B cell (primary cell): Measurements from ENCODE around the gene NDUFA5. TPM values are rescaled to one million over a fixed set of nuclear protein-coding genes. Genes with fewer than 3 reads are reported as not detected.
"Not testable (repeated sequence)": the region's sequence is repeated elsewhere in the genome, so short reads cannot be mapped to it uniquely, and the experiment has no call there.

ENCODE experiments used
- ATAC-seq: fragments of 200-7000 bp; cut with Tn5 transposase; one replicate; pipeline ENCODE4 v1.10.0; 2021; ENCODE audit warnings: low read depth, mild to moderate bottlenecking, moderate number of reproducible peaks, moderate library complexity
- CTCF ChIA-PET: fragments of 350-600 bp; sonication (Branson Sonifier 250); formaldehyde crosslinking; loops from one replicate; lab custom pipeline; 2021; ENCODE audit warnings: antibody characterized with exemption, inconsistent platforms; lab: Charles Lee
- POLR2A ChIA-PET: fragments of 350-600 bp; sonication (Branson Sonifier 250); formaldehyde crosslinking; loops from one replicate; lab custom pipeline; 2021; ENCODE audit warnings: antibody characterized with exemption; lab: Charles Lee
- DNase-seq: peaks from one replicate; pipeline ENCODE4 v3.0.0; 2013
- H2AFZ ChIP-seq: 2 replicates; pipeline ENCODE4 v1.6.1; 2012; ENCODE audit warnings: mild to moderate bottlenecking, low read depth, low read length; ENCODE audit not compliant: insufficient read depth, poor library complexity, severe bottlenecking
- H3K27ac ChIP-seq, 2 donors: 1 replicate in 1 of 2; 2 replicates in 1 of 2; pipeline ENCODE4 v1.5.1; 2012 to 2013; ENCODE audit warnings: low read length in 2 of 2, mild to moderate bottlenecking in 2 of 2, moderate library complexity in 1 of 2
- H3K27me3 ChIP-seq, 4 experiments: fragments of 200-600 bp in 1 of 4; sonication (generic) in 1 of 4; replicated peaks in 1 of 4; 1 replicate in 2 of 4; 2 replicates in 2 of 4; pipeline versions ENCODE4 v1.6.1 to v1.7.0; 2013 to 2016; ENCODE audit warnings: low read length in 3 of 4, mild to moderate bottlenecking in 2 of 4, mixed read lengths in 1 of 4, moderate library complexity in 1 of 4; ENCODE audit not compliant: insufficient read depth in 4 of 4, control insufficient read depth in 3 of 4; ENCODE audit errors: control extremely low read depth in 1 of 4
- H3K36me3 ChIP-seq, 2 experiments: replicated peaks in 1 of 2; 1 replicate in 1 of 2; 2 replicates in 1 of 2; pipeline versions ENCODE4 v1.6.1 to v1.7.1; 2013; ENCODE audit warnings: low read length in 1 of 2; ENCODE audit not compliant: insufficient read depth in 2 of 2, control insufficient read depth in 1 of 2; ENCODE audit errors: control extremely low read depth in 1 of 2, extremely low read depth in 1 of 2
- H3K4me1 ChIP-seq, 2 donors: fragments of 200-600 bp in 1 of 2; sonication (generic) in 1 of 2; 1 replicate in 1 of 2; 2 replicates in 1 of 2; pipeline versions ENCODE4 v1.5.1 to v1.6.1; 2013 to 2017; ENCODE audit warnings: low read length in 2 of 2; ENCODE audit not compliant: control insufficient read depth in 2 of 2, insufficient read depth in 2 of 2
- H3K4me2 ChIP-seq: replicated peaks from 2 replicates; pipeline ENCODE3; 2012; ENCODE audit warnings: mild to moderate bottlenecking, low read depth, low read length; ENCODE audit not compliant: poor library complexity, severe bottlenecking
- H3K4me3 ChIP-seq, 5 experiments: fragments of 200-600 bp in 1 of 5; sonication (generic) in 1 of 5; 1 replicate in 3 of 5; 2 replicates in 2 of 5; pipeline versions ENCODE4 v1.5.1 to v1.7.0; 2011 to 2016; ENCODE audit warnings: low read length in 4 of 5, mild to moderate bottlenecking in 4 of 5, low read depth in 2 of 5, control low read depth in 1 of 5, moderate library complexity in 1 of 5; ENCODE audit not compliant: insufficient read depth in 1 of 5; ENCODE audit errors: control extremely low read depth in 1 of 5, extremely low read depth in 1 of 5
- H3K79me2 ChIP-seq: fragments of 200-600 bp; sonication (generic); one replicate; pipeline ENCODE4 v1.6.0; 2016; ENCODE audit warnings: low read length; ENCODE audit not compliant: control insufficient read depth, insufficient read depth
- H3K9ac ChIP-seq: fragments of 200-600 bp; sonication (generic); 2 replicates; pipeline ENCODE4 v1.6.1; 2017; ENCODE audit warnings: mild to moderate bottlenecking, low read length, moderate library complexity
- H3K9me3 ChIP-seq, 3 donors: one replicate each; pipeline versions ENCODE4 v1.6.1 to v1.7.1; 2013; ENCODE audit warnings: low read length in 2 of 3; ENCODE audit not compliant: control insufficient read depth in 2 of 3, insufficient read depth in 1 of 3; ENCODE audit errors: control extremely low read depth in 1 of 3
- H4K20me1 ChIP-seq: 2 replicates; pipeline ENCODE4 v1.6.0; 2012; ENCODE audit warnings: mild to moderate bottlenecking, low read length; ENCODE audit not compliant: insufficient read depth, control insufficient read depth, poor library complexity, severe bottlenecking
- H3K27ac Mint-ChIP-seq: one replicate; pipeline ENCODE4 v1.8.0; 2021; ENCODE audit warnings: mixed read lengths
- H3K27me3 Mint-ChIP-seq: one replicate; pipeline ENCODE4 v1.8.0; 2021; ENCODE audit warnings: mixed read lengths
- H3K4me1 Mint-ChIP-seq: one replicate; pipeline ENCODE4 v1.8.0; 2021; ENCODE audit warnings: mixed read lengths
- H3K4me3 Mint-ChIP-seq: one replicate; pipeline ENCODE4 v1.8.0; 2021; ENCODE audit warnings: mixed read lengths
- H3K9me3 Mint-ChIP-seq: one replicate; pipeline ENCODE4 v1.8.0; 2022; ENCODE audit warnings: mixed read lengths; ENCODE audit not compliant: insufficient read depth
- EZH2 ChIP-seq: IDR thresholded peaks from 2 replicates; pipeline ENCODE4 v1.6.1; 2012; ENCODE audit warnings: borderline replicate concordance, low read depth, mild to moderate bottlenecking, moderate library complexity, low read length; ENCODE audit not compliant: insufficient read depth, poor library complexity, severe bottlenecking
- WGBS: methylation state at CpG from one replicate; pipeline ENCODE4 v1.1.5; 2013; ENCODE audit warnings: missing lambda C conversion rate; ENCODE audit not compliant: insufficient coverage; 5-methylcytosine and 5-hydroxymethylcytosine counted together
- intact Hi-C: fragments of 100-400 bp; cut with micrococcal nuclease; formaldehyde crosslinking; loops from one replicate; pipeline ENCODE4 v1.10.0; 2022
- polyA plus RNA-seq: library from polyadenylated mRNA; depleted of rRNA; stranded (reverse); fragments of >200 nt; gene quantifications from 2 replicates; pipeline ENCODE4 v1.2.3, GENCODE V29; 2012
- total RNA-seq, 2 donors: library from RNA; stranded (reverse); fragments of 120-200 nt in 1 of 2; gene quantifications; 1 replicate in 1 of 2; 2 replicates in 1 of 2; pipeline versions ENCODE4 v1.2.3 to v1.2.4, GENCODE V29; 2013 to 2022
- TF ChIP-seq, protein P1 (sequence below): fragments of 200-600 bp; IDR thresholded peaks from one replicate; pipeline ENCODE4 v1.8.0; 2022; ENCODE audit warnings: antibody characterized with exemption, mild to moderate bottlenecking

NDUFA5 gene
- total and polyA plus RNA-seq, 2 donors (not counting 1 experiment from before 2014, with no cell fraction given), result 8.1 to 50.7 TPM

DNA sequence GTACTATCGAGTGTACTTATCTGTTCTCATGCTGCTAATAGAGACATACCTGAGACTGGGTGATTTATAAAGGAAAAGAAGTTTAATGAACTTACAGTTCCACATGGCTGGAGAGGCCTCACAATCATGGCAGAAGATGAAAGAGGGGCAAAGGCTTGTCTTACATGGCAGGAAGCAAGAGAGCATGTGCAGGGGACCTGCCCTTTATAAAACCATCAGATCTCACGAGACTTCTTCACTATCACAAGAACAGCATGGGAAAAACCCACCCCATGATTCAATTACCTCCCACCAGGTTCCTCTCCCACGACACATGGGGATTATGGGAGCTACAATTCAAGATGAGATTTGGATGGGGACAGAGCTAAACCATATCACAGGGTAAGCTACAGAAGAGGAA lies 4.5 kb downstream of the NDUFA5 start:
- Histone ChIP-seq H2AFZ (no peak overlapping the region), H3K4me3 (no peak overlapping the region), H3K9ac (no peak overlapping the region), H3K4me2 (no peak overlapping the region), H3K27ac (no peak overlapping the region), H3K4me1 (peaks cover 12 to 13% of the 10 kb centered on the region in 2 donors), H3K27me3 (no peaks in the 10 kb centered on the region), H4K20me1 (no peaks in the 10 kb centered on the region), H3K9me3 (no peaks in the 10 kb centered on the region), H3K79me2 (peaks cover 42% of the 10 kb centered on the region), H3K36me3 (peaks cover 8 to 39% of the 10 kb centered on the region in 2 experiments)
- no peaks in the 10 kb centered on the region for H3K9me3 Mint-ChIP-seq
- DNase-seq, result no peak
- CTCF ChIA-PET, result interaction anchor here (0.7 to 1.1 kb wide), 2 partner anchors 13 to 1474 kb away, joined by 3 to 4 read pairs; no protein-coding TSS in a partner anchor
- no peak overlapping the region for H3K27ac Mint-ChIP-seq
- no CpG with 5 or more reads among the region's 3 CpGs for WGBS
- TF ChIP-seq, protein P1, sequence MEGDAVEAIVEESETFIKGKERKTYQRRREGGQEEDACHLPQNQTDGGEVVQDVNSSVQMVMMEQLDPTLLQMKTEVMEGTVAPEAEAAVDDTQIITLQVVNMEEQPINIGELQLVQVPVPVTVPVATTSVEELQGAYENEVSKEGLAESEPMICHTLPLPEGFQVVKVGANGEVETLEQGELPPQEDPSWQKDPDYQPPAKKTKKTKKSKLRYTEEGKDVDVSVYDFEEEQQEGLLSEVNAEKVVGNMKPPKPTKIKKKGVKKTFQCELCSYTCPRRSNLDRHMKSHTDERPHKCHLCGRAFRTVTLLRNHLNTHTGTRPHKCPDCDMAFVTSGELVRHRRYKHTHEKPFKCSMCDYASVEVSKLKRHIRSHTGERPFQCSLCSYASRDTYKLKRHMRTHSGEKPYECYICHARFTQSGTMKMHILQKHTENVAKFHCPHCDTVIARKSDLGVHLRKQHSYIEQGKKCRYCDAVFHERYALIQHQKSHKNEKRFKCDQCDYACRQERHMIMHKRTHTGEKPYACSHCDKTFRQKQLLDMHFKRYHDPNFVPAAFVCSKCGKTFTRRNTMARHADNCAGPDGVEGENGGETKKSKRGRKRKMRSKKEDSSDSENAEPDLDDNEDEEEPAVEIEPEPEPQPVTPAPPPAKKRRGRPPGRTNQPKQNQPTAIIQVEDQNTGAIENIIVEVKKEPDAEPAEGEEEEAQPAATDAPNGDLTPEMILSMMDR, result no peak
- TF ChIP-seq EZH2, result no peak
- intact Hi-C loops, result loop anchor here (10.0 kb wide), 1 partner anchor 1408 kb away; the partner anchor contains the start of gene AASS
- H3K27me3 Mint-ChIP-seq, result no peaks in the 10 kb centered on the region
- POLR2A ChIA-PET, result no interaction called here
- no peak for ATAC-seq
- no peak overlapping the region for H3K4me3 Mint-ChIP-seq
- H3K4me1 Mint-ChIP-seq, result peaks cover 17% of the 10 kb centered on the region

DNA sequence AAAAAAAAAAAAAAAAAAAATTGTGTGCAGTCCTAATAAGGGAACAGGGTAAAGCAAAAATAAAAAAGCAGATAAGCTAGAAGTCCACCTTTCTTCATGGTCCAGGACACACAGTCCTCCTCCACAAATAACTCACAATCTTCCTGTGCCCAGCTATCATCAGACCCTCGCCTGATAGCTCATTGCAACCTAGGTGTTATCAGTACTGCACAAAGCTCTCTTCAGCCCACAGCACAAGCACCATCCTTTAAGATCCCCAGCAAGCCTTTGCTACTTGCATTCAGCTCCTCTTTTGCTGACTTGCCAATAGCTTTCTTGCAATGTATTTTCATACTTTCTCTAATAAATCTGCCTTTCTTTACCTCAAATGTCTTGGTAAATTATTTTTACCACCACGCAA lies 5.0 kb downstream of the NDUFA5 start:
- WGBS, result 100% methylated on average over 2 of the region's 2 CpGs
- peaks cover 43% of the 10 kb centered on the region for H3K79me2 ChIP-seq
- peaks cover 10 to 43% of the 10 kb centered on the region in 2 experiments for H3K36me3 ChIP-seq
- Mint-ChIP-seq H3K27me3 (no peaks in the 10 kb centered on the region), H3K27ac (no peak overlapping the region), H3K4me1 (peaks cover 18% of the 10 kb centered on the region), H3K4me3 (no peak overlapping the region), H3K9me3 (no peaks in the 10 kb centered on the region)
- intact Hi-C loops, result loop anchor here (10.0 kb wide), 1 partner anchor 1408 kb away; the partner anchor contains the start of gene AASS
- TF ChIP-seq, protein P1, result no peak
- no peak for TF ChIP-seq EZH2
- DNase-seq (no peak), ATAC-seq (no peak)
- H3K9ac ChIP-seq, result no peak overlapping the region
- ChIA-PET CTCF (interaction anchor here (0.7 kb wide), 1 partner anchor 1474 kb away, joined by 3 read pairs; no protein-coding TSS in a partner anchor), POLR2A (no interaction called here)
- H3K9me3 ChIP-seq, result no peaks in the 10 kb centered on the region
- H2AFZ ChIP-seq, result no peak overlapping the region
- H3K4me3 ChIP-seq, result no peak overlapping the region
- no peak overlapping the region for H3K27ac ChIP-seq
- H3K4me2 ChIP-seq, result no peak overlapping the region
- H3K27me3 ChIP-seq, result no peaks in the 10 kb centered on the region
- peaks cover 10 to 12% of the 10 kb centered on the region in 2 donors for H3K4me1 ChIP-seq
- no peaks in the 10 kb centered on the region for H4K20me1 ChIP-seq

DNA sequence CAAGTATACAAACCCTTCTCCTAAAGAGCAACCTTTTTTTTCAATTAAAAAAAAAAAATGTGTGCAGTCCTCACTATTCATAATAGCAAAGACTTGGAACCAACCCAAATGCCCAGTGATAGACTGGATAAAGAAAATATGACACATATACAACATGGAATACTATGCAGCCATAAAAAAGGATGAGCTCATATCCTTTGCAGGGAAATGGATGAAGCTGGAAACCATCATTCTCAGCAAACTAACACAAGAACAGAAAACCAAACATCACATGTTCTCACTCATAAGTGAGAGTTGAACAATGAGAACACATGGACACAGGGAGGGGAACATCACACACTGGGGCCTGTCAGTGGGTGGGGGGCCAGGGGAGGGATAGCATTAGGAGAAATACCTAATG lies 5.5 kb downstream of the NDUFA5 start:
- CTCF ChIA-PET, H3K27ac ChIP-seq, H3K27me3 ChIP-seq, DNase-seq, H3K4me2 ChIP-seq, H3K9me3 Mint-ChIP-seq, POLR2A ChIA-PET, H3K4me3 ChIP-seq, H3K27me3 Mint-ChIP-seq, H2AFZ ChIP-seq, H4K20me1 ChIP-seq, H3K4me3 Mint-ChIP-seq, H3K27ac Mint-ChIP-seq, ATAC-seq, H3K9ac ChIP-seq, H3K9me3 ChIP-seq: not testable (repeated sequence)
- peaks cover 9 to 12% of the 10 kb centered on the region in 2 donors for H3K4me1 ChIP-seq
- H3K79me2 ChIP-seq, result peaks cover 42% of the 10 kb centered on the region
- peaks cover 21% of the 10 kb centered on the region for H3K4me1 Mint-ChIP-seq
- H3K36me3 ChIP-seq, result peaks cover 11 to 47% of the 10 kb centered on the region in 2 experiments
- intact Hi-C loops, result loop anchor here (10.0 kb wide), 1 partner anchor 1407 kb away; the partner anchor contains the start of gene AASS
